CD4-positive, alpha-beta T cell treated with Interleukin-1 beta for 1 hour (primary cell): ENCODE measurements around the gene NBPF1.
A peak's percentile ranks its signal among the peaks of the same experiment; 100 is the strongest.
"Not testable (repeated sequence)": the region's sequence is repeated elsewhere in the genome, so short reads cannot be mapped to it uniquely, and the experiment has no call there.

Source experiments
- DNase-seq, 2 donors: peaks; one replicate each; pipeline ENCODE4 v3.0.0-alpha.2; 2020 to 2022

NBPF1 gene

DNA sequence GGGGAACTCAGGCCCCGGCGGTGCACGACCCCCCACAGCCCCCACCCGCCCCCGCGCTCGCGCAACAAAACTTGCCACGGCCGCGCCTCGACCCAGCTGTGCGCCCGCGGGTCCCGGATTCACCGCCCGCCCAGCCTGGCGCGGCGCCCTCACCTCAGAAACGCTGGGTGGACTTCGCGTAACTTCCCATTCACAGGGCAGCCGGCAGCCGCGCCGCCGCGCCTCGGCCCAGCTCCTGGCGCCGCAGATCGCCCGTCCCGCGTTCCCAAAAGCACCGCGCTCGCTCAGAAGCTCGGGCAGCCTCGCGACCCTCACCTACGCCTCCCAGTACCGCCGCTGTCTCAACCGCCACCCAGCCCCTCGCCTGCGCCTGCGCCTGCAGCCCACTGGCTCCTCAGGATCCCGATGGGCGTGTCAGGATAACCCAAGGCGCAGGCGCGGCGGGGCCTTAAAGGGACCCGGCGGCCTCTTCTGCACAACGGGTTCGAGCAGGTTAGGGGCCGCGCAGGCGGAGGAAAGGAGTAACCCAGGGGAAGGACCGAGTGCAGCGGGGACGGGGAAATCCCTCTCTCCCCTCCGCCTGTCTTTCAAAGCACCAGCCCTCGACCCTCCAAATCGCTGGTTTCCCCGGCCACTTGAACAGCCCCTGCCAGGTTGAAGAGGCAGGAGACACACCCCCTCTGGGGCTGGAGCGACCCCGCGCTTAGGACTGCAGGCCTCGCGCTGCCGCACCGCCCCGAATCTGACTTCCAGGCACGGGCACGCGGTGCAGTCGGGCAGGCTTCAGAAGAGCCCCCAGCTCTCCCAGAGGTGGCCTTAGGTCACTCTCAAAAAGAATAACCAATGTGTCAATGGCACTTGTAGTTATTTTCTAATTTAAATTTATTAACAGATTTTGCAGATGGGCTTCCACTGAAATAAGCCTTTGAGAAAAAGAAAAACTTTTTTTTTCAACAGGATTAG is at the start of gene NBPF1:
Gene NBPF1, minus strand, starts transcription at position 380 of the 963 bp plus-strand sequence.
- peak; percentile 83 to 85 for DNase-seq

GRCh38 chr1:16658234-16658633 is 44.9 kb upstream of the NBPF1 start:
- not testable (repeated sequence) for DNase-seq

GRCh38 chr1:16656981-16657683 is 43.8 kb upstream of the NBPF1 start:
- DNase-seq, result not testable (repeated sequence)

DNA sequence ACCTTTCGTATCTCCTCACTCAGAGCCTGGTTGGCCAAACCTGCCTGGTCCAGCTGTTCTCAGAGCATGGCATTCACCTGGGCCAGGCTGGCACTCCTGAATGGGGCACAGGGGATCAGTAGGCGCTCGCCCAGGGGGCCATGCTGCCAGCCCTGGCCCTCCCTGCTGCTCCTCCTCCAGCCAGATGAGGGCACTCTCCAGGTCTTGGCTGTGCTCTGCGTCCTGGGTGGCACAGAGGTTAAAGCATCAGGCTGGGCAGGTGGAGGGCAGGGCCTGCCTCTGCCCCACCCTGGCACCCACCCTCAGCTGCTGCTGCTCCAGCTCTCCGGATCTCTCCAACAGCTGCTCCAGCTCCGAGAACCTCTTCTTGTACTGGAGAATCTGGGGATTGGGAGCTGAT is 43.2 kb upstream of the NBPF1 start:
- DNase-seq, result not testable (repeated sequence)

GRCh38 chr1:16651560-16651959 is 38.2 kb upstream of the NBPF1 start:
- not testable (repeated sequence) for DNase-seq

GRCh38 chr1:16649960-16650359 is 36.6 kb upstream of the NBPF1 start:
- not testable (repeated sequence) for DNase-seq

GRCh38 chr1:16649390-16649789 is 36.0 kb upstream of the NBPF1 start:
- not testable (repeated sequence) for DNase-seq

DNA sequence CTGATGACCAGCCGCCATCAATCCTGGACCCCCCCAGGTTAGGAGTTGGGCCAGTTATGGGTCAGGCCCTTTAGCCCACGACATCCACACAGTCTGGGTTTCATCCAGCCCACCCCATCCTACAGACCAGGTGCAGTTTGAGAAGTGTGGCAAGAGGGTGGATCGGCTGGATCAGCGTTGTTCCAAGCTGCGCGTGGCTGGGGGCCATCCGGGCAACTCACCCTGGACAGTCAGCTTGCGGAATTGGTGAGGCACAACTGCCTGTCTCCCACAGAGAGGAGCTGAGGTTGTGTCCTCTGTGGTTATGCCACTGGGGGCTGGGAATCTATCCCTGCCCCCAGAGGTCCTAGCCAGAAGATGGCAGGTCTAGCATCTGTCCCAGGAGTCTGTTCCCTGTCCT is 35.4 kb upstream of the NBPF1 start:
- DNase-seq, result not testable (repeated sequence)

DNA sequence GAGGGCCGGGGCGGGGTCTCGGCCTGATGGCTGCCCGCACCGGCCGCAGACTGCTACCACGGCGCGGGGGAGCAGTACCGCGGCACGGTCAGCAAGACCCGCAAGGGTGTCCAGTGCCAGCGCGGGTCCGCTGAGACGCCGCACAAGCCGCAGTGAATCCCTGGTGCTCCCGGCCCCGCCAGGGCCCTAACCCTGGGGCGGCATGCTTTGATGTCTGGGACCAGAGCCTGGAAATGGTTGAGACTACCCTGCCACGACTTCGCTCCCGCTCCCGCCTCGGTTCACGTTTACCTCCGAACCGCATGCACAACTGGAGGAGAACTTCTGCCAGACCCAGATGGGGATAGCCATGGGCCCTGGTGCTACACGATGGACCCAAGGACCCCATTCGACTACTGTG is 34.9 kb upstream of the NBPF1 start:
- DNase-seq, result not testable (repeated sequence)

DNA sequence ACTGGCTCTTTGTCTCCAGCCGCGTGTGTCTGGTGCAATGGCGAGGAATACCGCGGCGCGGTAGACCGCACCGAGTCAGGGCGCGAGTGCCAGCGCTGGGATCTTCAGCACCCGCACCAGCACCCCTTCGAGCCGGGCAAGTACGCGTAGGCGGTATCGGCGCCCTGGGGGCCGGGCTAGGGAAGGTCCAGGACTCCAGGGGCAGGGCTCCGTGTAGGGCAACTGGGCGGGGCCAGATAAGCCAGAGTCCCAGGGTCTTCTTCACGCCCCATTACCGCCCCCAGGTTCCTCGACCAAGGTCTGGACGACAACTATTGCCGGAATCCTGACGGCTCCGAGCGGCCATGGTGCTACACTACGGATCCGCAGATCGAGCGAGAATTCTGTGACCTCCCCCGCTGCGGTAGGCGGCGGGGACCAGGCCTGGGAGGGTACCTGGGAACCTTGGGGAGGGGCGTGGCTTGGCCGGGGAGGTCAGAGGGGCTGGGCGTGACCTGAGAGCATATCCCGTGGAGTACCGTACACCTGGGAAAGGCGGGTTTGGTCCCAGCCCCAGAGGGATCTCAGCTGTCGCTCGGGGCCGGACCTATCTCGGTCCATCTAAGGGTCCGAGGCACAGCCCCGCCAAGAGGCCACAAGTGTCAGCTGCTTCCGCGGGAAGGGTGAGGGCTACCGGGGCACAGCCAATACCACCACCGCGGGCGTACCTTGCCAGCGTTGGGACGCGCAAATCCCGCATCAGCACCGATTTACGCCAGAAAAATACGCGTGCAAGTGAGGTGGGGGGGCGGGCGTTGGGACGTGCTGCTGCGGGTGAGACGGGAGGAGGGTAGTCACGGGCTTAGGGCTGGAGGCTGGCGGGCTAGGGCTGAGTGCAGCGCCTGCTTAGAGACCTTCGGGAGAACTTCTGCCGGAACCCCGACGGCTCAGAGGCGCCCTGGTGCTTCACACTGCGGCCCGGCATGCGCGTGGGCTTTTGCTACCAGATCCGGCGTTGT is 34.1 kb upstream of the NBPF1 start:
- peak in 1 of 2 donors; percentile 17 for DNase-seq

GRCh38 chr1:16646716-16647115 is 33.4 kb upstream of the NBPF1 start:
- DNase-seq, result not testable (repeated sequence)

DNA sequence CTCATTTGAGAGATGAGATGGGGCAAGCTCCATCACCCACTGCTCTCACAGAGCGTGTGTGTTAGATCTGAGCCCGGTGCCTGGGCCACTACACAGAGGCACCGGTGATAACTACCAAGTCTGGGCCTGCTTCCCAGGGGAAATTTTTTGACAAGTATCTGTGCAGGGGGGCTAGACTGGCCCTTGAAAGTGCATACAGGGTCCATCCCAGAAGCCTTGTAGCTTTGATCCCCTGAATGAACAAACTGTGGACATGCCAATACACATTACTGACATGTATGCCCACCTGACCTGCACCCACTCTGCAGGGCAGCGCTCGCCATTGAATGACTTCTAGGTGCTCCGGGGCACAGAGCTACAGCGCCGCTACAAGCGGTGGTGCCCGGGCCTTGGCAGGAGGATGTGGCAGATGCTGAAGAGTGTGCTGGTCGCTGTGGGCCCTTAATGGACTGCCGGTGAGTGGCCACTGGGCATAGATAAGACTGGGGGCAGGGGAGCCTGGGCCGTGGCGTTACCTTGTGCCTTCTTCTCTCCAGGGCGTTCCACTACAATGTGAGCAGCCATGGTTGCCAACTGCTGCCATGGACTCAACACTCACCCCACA is 32.8 kb upstream of the NBPF1 start:
- not testable (repeated sequence) for DNase-seq

- DNase-seq, result not testable (repeated sequence)
These were observed 32.1 kb upstream of the NBPF1 start for GRCh38 chr1:16645271-16646060.

- DNase-seq, result peak; percentile 94 to 97
These were observed 31.3 kb upstream of the NBPF1 start for GRCh38 chr1:16644482-16645270.

- no peak for DNase-seq
These were observed 30.8 kb upstream of the NBPF1 start for GRCh38 chr1:16644193-16644481.

GRCh38 chr1:16643476-16644192 is 30.3 kb upstream of the NBPF1 start:
- not testable (repeated sequence) for DNase-seq

DNA sequence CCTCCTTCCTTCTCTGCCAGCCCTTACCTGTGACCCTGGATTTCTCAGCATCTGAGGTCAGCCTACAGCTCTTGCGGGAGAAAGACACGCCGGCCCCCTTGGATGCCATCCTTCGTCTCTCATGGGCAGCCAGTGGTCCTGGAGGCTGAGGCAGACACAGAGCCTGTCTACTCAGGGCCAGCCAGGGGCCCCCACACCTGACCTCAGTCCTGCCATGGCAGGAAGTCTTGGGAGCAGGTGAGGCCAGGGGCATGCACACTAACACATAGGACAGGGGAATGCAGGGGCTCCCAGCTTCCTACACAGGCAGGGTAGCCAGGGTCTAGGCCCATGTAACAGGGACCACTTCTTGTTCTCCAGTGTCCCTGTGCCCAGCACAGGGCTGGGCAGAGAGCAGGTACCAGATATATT is 29.6 kb upstream of the NBPF1 start:
- DNase-seq, result not testable (repeated sequence)

DNA sequence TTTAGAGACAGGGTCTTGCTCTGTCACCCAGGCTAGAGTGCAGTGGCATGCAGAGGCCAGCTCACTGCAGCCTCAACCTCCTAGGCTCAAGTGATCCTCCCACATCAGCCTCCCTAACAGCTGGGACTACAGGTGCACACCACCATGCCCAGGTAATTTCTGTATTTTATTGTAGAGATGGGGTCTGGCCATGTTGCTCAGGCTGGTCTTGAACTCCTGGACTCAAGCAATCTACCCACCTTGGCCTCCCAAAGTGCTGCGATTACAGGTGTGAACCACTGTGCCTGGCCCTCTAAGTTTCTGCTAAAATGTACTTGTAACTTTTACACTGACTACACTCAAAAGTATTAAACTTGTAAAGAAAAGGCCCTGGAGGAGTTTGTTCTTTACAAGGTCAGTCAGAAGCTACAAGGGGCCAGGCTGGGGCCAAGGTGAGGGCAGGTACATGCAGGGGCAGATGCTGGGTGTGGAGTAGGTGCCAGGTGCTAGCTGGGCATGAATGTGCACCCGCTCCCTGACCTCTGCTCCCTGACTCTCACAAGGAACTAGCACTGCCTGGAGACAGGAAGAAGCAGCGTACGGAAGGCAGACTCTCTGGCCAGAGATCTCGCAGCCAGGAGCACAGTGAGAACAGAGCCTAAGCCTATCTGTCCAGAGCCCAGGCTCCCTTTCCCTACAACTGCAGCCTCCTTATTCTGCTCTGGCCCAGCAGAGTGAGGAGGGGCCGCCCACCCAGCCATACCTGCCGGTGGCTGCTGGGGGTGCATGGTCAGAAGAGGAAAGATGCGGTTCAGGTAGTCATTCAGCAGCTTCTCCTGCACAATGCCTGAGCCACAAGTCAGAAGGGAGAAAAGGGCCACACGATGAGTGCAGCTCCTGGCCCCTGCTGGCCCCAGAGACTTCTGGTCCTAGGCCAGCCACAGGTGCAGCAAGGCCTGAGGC is 28.9 kb upstream of the NBPF1 start:
- DNase-seq, result not testable (repeated sequence)
